ENCODE data around the gene ZNF207.
"Not testable (repeated sequence)": the region's sequence is repeated elsewhere in the genome, so short reads cannot be mapped to it uniquely, and the experiment has no call there.

The ZNF207 gene

DNA sequence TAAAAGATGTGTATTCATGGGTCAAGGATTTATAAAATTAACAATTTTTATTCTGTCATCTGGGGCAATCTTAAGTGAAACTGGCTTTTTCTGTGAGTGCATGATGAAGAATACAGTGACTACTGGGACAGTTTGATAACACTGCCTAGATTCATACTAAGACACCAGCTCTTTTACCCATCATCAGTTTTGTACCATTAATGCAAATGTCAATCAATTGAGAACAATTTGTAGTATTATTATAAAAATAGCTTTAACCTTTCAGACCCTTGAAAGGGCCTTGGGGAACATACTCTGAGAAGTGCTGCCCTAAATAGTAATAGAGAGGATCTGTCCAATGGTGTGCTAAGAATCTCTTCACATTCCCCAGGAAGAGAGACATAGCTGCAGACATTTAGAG lies 49.0 kb downstream of the ZNF207 start:
- no peak for DNase-seq (ENCODE audit: low read depth)
- TF ChIP-seq CTCF (IDR thresholded peaks at IDR 0.05; ENCODE audit: control insufficient read depth, insufficient read depth, low read depth, low read length, missing control alignments) = no peak
- H3K4me3 ChIP-seq (ENCODE audit: control insufficient read depth, low read depth, low read length) = no peak overlapping the region

DNA sequence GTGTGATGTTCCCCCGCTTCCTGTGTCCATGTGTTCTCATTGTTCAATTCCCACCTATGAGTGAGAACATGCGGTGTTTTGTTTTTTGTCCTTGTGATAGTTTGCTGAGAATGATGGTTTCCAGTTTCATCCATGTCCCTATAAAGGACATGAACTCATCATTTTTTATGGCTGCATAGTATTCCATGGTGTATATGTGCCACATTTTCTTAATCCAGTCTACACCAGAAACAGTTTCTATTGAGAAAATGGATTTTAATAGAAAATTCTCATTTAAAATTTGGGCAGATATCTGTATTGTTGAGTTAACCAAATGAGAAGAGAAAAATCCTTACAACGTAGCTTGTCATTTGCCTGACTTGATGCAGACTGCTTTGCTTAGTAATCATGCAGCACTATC lies 60.1 kb downstream of the ZNF207 start:
- not testable (repeated sequence) for DNase-seq (ENCODE audit: low read depth)

GRCh38 chr17:32426894-32427293 lies 76.9 kb downstream of the ZNF207 start:
- TF ChIP-seq CTCF (IDR thresholded peaks at IDR 0.05; ENCODE audit: control insufficient read depth, insufficient read depth, low read depth, low read length, missing control alignments) = no peak

More for the DNA sequence above, 60.1 kb downstream of the ZNF207 start:
- not testable (repeated sequence) for H3K4me3 ChIP-seq (ENCODE audit: control insufficient read depth, low read depth, low read length)

DNA sequence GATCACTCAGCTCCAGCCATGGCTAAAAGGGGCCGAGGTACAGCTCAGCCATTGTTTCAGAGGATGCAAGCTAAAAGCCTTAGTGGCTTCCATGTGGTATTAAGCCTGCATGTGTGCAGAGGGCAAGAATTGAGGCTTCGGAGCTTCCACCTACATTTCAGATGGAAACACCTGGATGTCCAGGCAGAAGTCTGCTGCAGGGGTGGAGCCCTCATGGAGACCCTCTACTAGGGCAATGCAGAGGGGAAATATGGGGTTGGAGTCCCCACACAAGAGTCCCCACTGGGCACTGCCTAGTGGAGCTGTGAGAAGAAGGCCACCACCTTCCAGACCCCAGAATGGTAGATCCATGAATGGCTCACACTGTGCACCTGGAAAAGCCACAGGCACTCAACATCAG lies 79.6 kb downstream of the ZNF207 start:
- no peak for DNase-seq (ENCODE audit: low read depth)
- no peak for TF ChIP-seq CTCF (IDR thresholded peaks at IDR 0.05; ENCODE audit: control insufficient read depth, insufficient read depth, low read depth, low read length, missing control alignments)
- H3K4me3 ChIP-seq (ENCODE audit: control insufficient read depth, low read depth, low read length) = no peak overlapping the region

More at GRCh38 chr17:32426894-32427293, 76.9 kb downstream of the ZNF207 start:
- DNase-seq (ENCODE audit: low read depth) = no peak
- H3K4me3 ChIP-seq (ENCODE audit: control insufficient read depth, low read depth, low read length) = no peak overlapping the region

All from AG09309 (cell line).